GM13977 (cell line): ENCODE data around the gene CREB3L1.

Source experiments
- DNase-seq: peaks from one replicate; pipeline ENCODE4 v3.0.0; 2012; ENCODE audit warnings: low spot score
- in situ Hi-C: fragments of 300-500 bp; cut with MboI; formaldehyde crosslinking; loops from one replicate; pipeline ENCODE4 v1.12.0; 2022; ENCODE audit warnings: low sequenced_read_pairs, low pct_unique_long_range_greater_than_20kb, mixed read lengths, inconsistent platforms; ENCODE audit not compliant: unreplicated experiment
- TF ChIP-seq, protein P1 (sequence below): IDR thresholded peaks from 2 replicates; pipeline ENCODE4 v1.5.1; 2012; ENCODE audit warnings: mild to moderate bottlenecking, control low read depth; ENCODE audit not compliant: insufficient read depth; ENCODE audit errors: extremely low read depth, missing control alignments

The CREB3L1 gene

DNA sequence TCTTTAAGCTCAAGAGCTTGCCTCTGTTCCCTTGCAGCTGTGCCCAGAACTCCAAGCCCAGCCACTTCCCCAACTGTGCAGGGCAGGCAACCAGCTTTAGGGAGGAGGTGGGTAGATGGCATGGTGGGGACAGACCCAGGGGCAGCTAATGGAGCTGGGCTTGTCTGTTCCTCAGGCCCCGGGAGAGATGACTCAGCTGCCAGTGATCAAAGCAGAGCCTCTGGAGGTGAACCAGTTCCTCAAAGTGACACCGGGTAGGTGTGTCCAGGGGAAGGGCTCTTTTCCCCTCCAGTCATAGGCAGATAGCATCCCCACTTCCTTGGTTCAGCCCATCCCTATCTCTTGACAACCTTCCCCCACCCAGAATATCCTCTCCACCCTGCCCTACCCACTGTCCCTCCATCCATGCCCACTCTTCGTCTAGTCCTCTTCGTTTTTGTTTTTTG is 32.4 kb downstream of the CREB3L1 start:
- peak; percentile 77 for DNase-seq
- in situ Hi-C loops: no loop called here
- TF ChIP-seq, protein P1, sequence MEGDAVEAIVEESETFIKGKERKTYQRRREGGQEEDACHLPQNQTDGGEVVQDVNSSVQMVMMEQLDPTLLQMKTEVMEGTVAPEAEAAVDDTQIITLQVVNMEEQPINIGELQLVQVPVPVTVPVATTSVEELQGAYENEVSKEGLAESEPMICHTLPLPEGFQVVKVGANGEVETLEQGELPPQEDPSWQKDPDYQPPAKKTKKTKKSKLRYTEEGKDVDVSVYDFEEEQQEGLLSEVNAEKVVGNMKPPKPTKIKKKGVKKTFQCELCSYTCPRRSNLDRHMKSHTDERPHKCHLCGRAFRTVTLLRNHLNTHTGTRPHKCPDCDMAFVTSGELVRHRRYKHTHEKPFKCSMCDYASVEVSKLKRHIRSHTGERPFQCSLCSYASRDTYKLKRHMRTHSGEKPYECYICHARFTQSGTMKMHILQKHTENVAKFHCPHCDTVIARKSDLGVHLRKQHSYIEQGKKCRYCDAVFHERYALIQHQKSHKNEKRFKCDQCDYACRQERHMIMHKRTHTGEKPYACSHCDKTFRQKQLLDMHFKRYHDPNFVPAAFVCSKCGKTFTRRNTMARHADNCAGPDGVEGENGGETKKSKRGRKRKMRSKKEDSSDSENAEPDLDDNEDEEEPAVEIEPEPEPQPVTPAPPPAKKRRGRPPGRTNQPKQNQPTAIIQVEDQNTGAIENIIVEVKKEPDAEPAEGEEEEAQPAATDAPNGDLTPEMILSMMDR: no peak

DNA sequence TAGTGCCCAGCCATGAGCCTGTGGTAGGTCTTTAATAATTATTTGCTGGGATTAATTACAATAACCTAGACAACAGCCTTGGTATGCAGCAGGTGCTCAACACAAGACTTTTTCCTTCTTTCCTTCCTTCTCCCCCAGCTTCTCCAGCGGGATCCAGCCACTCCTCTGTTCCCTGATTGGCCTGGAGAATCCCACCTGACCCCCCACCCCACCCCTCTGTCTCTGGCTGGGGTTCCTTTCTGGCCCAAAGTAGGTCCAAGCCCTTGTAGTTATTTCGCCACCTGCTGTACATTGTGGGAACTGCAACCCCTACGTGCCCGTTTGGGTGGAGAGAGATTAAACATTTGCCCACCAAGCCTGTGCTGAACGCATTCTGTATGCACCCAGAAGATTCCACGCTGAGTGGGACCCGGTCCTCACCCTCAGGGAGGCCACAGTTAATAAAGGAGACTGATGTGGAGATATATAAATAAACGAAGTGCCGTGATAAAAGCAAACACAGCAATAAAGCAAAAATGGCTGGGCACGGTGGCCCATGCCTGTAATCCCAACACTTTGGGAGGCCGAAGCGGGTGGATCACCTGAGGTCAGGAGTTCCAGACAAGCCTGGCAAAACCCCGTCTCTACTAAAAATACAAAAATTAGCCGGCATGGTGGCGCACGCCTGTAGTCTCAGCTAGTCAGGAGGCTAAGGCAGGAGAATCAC is 37.7 kb downstream of the CREB3L1 start:
- DNase-seq: peak; percentile 89
- in situ Hi-C loops: loop anchor here (5.0 kb wide), 1 partner anchor 73 kb away; no protein-coding TSS in a partner anchor

GRCh38 chr11:46315783-46316563 is 38.5 kb downstream of the CREB3L1 start:
- TF ChIP-seq, protein P1: no peak
- in situ Hi-C loops: loop anchor here (5.0 kb wide), 1 partner anchor 74 kb away; no protein-coding TSS in a partner anchor
- DNase-seq: no peak

More for the DNA sequence above, 37.7 kb downstream of the CREB3L1 start:
- TF ChIP-seq, protein P1: peak; percentile 87

GRCh38 chr11:46319074-46319453 is 41.6 kb downstream of the CREB3L1 start:
- TF ChIP-seq, protein P1: no peak
- DNase-seq: no peak
- in situ Hi-C loops: loop anchor here (5.0 kb wide), 1 partner anchor 77 kb away; no protein-coding TSS in a partner anchor

DNA sequence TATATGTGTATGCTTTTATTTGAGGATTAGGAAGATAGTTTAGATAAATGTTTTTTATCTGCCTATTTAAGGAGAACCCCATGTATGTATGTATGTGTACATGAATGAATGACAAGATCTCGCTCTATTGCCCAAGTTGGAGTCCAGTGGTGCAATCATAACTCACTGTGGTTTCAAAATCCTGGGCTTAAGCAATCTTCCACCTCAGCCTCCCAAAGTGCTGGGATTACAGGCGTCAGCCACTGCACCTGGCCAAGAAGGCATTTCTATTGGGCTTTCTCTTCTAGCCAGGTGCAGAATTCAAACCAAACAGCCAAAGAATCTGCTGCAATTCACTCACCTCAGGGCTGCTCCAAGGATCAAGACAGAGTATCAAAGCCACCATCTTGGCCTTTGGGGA is 44.3 kb downstream of the CREB3L1 start:
- in situ Hi-C loops: no loop called here
- no peak for DNase-seq
- TF ChIP-seq, protein P1: no peak

DNA sequence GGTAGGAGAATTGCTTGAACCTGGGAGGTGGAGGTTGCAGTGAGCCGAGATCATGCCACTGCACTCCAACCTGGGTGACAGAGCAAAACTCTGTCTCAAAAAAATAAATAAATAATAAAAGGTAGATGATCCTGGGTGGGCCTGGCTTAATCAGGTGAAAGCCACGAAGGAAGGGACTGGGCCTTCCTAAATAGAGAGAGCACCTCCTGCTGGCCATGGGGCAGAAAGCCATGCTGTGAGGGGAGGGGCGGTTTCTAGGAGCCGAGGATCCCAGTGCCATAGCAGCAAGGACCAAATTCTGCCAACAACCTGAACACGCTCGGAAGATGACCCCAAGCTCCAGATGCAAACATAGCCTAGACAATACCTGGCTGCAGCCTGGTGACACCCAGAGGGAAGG is 45.3 kb downstream of the CREB3L1 start:
- no peak for DNase-seq
- in situ Hi-C loops: no loop called here
- TF ChIP-seq, protein P1: peak; percentile 39
